ENCODE results near the gene NAIP.
"Not testable (repeated sequence)": the region's sequence is repeated elsewhere in the genome, so short reads cannot be mapped to it uniquely, and the experiment has no call there.

NAIP gene

GRCh38 chr5:71025289-71025953 is at the start of gene NAIP:
NAIP (minus strand) TSS chr5:71025339; CDS start chr5:71012915, 12,424 bp downstream.
- not testable (repeated sequence) for DNase-seq

GRCh38 chr5:71067262-71067928 is 42.3 kb upstream of the NAIP start, which contains the start of gene GTF2H2:
GTF2H2 (minus strand) TSS chr5:71067676; CDS start chr5:71062763, 4,913 bp downstream.
- DNase-seq = not testable (repeated sequence)

GRCh38 chr5:71061322-71061721 is 36.2 kb upstream of the NAIP start:
- not testable (repeated sequence) for DNase-seq

- not testable (repeated sequence) for DNase-seq
Observed at GRCh38 chr5:71059426-71059825, 34.3 kb upstream of the NAIP start.

- not testable (repeated sequence) for DNase-seq
Observed at GRCh38 chr5:71044808-71045207, 19.7 kb upstream of the NAIP start.

GRCh38 chr5:71044128-71044527 is 19.0 kb upstream of the NAIP start:
- not testable (repeated sequence) for DNase-seq

GRCh38 chr5:71031046-71031776 is 6.1 kb upstream of the NAIP start:
- not testable (repeated sequence) for DNase-seq

- not testable (repeated sequence) for DNase-seq
Observed at GRCh38 chr5:71020643-71021042, 4.5 kb downstream of the NAIP start.

GRCh38 chr5:71018376-71019005 is 6.6 kb downstream of the NAIP start:
- DNase-seq = not testable (repeated sequence)

GRCh38 chr5:71014176-71014575 is 11.0 kb downstream of the NAIP start:
- DNase-seq = no peak

- DNase-seq = no peak
Observed at GRCh38 chr5:71013575-71013974, 11.6 kb downstream of the NAIP start.

GRCh38 chr5:71011194-71011792 is 13.8 kb downstream of the NAIP start:
- no peak for DNase-seq

- not testable (repeated sequence) for DNase-seq
Observed at GRCh38 chr5:71006983-71007382, 18.2 kb downstream of the NAIP start.

GRCh38 chr5:70984882-70985281 is 40.3 kb downstream of the NAIP start:
- not testable (repeated sequence) for DNase-seq

- not testable (repeated sequence) for DNase-seq
Observed at GRCh38 chr5:70967220-70967619, 57.9 kb downstream of the NAIP start.

- DNase-seq = not testable (repeated sequence)
Observed at GRCh38 chr5:70964531-70964930, 60.6 kb downstream of the NAIP start.

- DNase-seq = not testable (repeated sequence)
Observed at GRCh38 chr5:70953068-70953467, 72.1 kb downstream of the NAIP start.

GRCh38 chr5:70932560-70932959 is 92.6 kb downstream of the NAIP start:
- DNase-seq = not testable (repeated sequence)

GRCh38 chr5:70931709-70932368 is 93.3 kb downstream of the NAIP start:
- DNase-seq = not testable (repeated sequence)

- DNase-seq = not testable (repeated sequence)
Observed at GRCh38 chr5:70925211-70925562, 100.0 kb downstream of the NAIP start.
